ENCODE measurements around the gene IQCE.
"Not testable (repeated sequence)": the region's sequence is repeated elsewhere in the genome, so short reads cannot be mapped to it uniquely, and the experiment has no call there.

Gene IQCE

GRCh38 chr7:2601907-2602306 lies 43.1 kb downstream of the IQCE start:
- TF ChIP-seq GATA1 (IDR thresholded peaks at IDR 0.05; ENCODE audit: low read depth, low read length) (no peak), POLR2A (IDR thresholded peaks at IDR 0.05; ENCODE audit: low read length) (no peak)
- no peak for DNase-seq

DNA sequence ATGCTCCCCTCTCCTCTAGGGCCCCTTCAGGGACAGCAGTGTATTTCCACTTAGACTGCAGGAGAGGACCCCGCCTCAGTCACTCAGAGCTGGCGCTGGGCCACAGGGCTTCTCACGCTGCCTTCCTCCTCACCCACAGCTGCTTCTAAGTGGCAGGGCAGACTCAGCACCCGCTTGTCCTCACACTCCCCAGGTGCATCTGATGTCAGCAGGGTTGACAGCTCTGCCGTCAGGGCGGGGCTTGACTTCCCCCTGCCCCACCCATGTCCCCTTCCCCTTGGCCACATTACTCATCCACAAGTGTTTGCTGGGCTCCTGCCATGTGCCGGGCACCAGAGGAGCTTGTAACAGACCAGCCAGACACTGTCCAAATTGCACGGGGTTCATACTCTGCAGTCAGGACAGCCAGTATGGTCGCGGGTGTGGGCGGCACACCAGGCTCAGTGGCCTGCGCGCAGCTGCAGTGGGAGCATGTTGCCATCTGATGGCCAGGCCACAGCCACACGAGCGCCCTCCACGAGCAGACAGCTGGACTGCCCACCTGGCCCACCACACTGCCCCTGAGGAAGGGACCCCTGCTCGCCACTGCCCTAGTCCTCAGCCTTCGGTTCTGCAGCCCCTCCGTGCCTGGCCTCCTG lies 43.7 kb downstream of the IQCE start:
- TF ChIP-seq POLR2A (IDR thresholded peaks at IDR 0.05; ENCODE audit: low read length) (no peak), GATA1 (IDR thresholded peaks at IDR 0.05; ENCODE audit: low read depth, low read length) (no peak)
- DNase-seq, result no peak

GRCh38 chr7:2603044-2603965 lies 44.5 kb downstream of the IQCE start:
- TF ChIP-seq GATA1 (IDR thresholded peaks at IDR 0.05; ENCODE audit: low read depth, low read length), result no peak
- TF ChIP-seq POLR2A (IDR thresholded peaks at IDR 0.05; ENCODE audit: low read length), result no peak
- no peak for DNase-seq

DNA sequence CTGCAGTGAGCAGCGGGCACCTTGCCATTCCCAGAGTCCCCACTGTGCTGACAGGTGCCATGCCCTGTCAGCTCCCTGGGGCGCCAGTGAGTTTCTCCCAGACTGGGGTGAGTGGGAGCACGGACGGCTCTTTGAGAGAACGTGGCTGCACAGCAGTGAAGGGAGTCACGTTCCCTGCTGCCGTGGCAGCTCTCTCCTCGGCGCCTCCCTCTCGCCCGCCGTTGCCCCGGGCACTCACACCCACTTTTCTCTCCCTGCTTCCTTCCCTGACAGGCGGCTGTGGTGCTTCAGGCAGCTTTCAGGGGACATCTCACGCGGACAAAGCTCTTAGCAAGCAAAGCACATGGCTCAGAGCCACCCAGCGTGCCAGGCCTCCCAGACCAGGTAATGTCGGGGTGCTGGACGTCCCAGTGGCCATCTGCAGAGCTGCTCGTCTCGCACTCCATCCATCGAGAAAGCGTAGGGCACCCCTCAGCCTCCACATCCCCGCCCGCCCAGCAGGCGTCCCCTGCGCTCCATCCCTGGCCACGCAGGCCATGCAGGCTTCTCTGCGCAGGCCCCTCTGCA lies 45.9 kb downstream of the IQCE start:
- DNase-seq, result no peak
- TF ChIP-seq POLR2A (IDR thresholded peaks at IDR 0.05; ENCODE audit: low read length) (no peak), GATA1 (IDR thresholded peaks at IDR 0.05; ENCODE audit: low read depth, low read length) (no peak)

DNA sequence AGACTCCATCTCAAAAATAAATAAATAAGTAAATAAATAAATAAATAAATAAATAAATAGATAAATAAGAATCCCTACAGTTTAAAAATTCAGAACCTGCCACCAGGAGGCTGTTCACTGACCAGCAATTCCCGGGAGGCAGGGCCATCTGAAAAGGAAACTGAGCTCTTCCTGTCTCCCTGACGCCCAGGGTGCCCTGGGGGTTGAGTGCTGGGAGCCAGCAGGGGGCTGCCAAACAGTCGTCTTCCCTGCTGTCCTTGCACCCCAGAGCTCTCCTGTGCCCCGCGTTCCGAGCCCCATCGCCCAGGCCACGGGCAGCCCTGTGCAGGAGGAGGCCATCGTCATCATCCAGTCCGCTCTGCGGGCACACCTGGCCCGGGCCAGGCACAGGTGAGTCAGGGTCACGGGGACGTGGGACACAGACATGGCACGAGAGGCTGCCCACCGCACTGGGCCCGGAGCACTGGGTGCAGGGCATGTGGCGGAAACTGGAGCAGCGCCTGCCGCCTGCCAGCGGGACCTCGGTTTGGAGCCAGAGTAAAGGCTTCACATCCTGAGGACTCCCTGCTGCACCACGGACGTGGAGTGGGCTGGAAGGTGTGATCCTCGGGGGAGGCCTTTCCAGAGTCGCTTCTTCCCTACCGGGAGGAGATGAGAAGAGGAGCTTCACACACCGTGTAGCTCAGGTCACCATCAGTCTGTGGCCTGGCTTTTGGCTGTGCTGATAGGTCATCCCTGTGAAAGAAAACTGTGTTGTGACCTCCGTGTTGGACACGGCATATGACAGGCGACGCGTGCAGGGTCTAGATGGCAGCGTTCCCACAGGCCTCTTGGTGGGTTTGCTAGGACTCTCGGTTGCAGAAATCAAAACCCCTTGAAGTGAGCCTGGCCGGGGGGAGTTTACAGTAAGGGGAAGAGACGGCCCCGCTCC lies 47.1 kb downstream of the IQCE start:
- no peak for DNase-seq
- TF ChIP-seq GATA1 (IDR thresholded peaks at IDR 0.05; ENCODE audit: low read depth, low read length), result no peak
- no peak for TF ChIP-seq POLR2A (IDR thresholded peaks at IDR 0.05; ENCODE audit: low read length)

DNA sequence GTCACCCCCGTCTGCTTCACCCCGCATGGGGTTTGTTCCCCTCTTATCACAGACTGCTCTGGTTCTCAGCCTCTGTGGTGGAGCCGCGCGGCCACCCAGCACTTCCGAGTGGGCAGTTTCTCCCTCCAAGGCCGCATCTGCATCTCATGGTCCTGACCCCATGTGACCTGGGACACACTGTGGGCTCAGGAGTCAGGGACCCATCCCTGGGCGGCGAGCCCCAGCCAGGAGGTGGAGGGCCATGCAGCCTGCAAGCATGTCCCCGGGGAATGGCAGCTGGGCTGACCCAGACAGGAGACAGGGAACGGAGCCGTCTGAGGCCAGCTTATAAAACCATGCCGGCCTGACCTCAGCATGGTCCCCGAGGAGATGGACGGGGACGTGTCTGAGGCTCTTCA lies 47.8 kb downstream of the IQCE start:
- TF ChIP-seq GATA1 (IDR thresholded peaks at IDR 0.05; ENCODE audit: low read depth, low read length) (no peak), POLR2A (IDR thresholded peaks at IDR 0.05; ENCODE audit: low read length) (no peak)
- no peak for DNase-seq

- no peak for DNase-seq
Measured at GRCh38 chr7:2607122-2607922, 48.5 kb downstream of the IQCE start.

GRCh38 chr7:2607923-2608904 lies 49.4 kb downstream of the IQCE start:
- no peak for TF ChIP-seq POLR2A (IDR thresholded peaks at IDR 0.05; ENCODE audit: low read length)
- TF ChIP-seq GATA1 (IDR thresholded peaks at IDR 0.05; ENCODE audit: low read depth, low read length), result no peak
- no peak for DNase-seq

More at GRCh38 chr7:2607122-2607922, 48.5 kb downstream of the IQCE start:
- TF ChIP-seq GATA1 (IDR thresholded peaks at IDR 0.05; ENCODE audit: low read depth, low read length) (no peak), POLR2A (IDR thresholded peaks at IDR 0.05; ENCODE audit: low read length) (no peak)

DNA sequence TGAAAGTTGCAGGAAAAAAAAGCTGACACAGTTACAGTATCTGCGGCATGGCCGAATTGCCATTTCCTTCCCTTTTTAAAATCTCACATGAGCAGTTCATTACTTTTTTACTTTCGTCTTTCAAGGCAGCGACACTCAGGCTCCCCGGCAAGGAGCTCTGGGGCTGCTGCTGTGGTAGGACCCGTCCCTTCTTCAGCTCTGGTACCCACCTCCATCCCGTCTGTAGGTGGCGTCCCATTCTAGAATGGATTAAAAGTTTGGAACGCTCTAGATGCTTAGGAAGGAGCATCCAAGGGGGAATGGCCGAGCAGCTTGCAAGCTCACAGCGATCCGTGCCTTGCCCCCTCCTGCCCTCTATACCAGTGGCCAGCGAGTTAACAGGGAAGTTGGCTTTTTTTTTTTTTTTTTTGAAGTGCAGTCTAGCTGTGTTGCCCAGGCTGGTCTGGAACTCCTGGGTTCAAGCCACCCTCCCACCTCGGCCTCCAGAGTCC lies 50.2 kb downstream of the IQCE start:
- DNase-seq, result peak in 1 of 2 experiments; percentile 23
- TF ChIP-seq GATA1 (IDR thresholded peaks at IDR 0.05; ENCODE audit: low read depth, low read length), result no peak
- TF ChIP-seq POLR2A (IDR thresholded peaks at IDR 0.05; ENCODE audit: low read length), result no peak

- DNase-seq, result not testable (repeated sequence)
Measured at GRCh38 chr7:2609646-2610045, 50.9 kb downstream of the IQCE start.

- DNase-seq, result no peak
- TF ChIP-seq GATA1 (IDR thresholded peaks at IDR 0.05; ENCODE audit: low read depth, low read length) (no peak), POLR2A (IDR thresholded peaks at IDR 0.05; ENCODE audit: low read length) (no peak)
Measured at GRCh38 chr7:2610466-2610865, 51.7 kb downstream of the IQCE start.

- TF ChIP-seq POLR2A (IDR thresholded peaks at IDR 0.05; ENCODE audit: low read length) (no peak), GATA1 (IDR thresholded peaks at IDR 0.05; ENCODE audit: low read depth, low read length) (no peak)
- DNase-seq, result no peak
Measured at GRCh38 chr7:2610898-2611297, 52.1 kb downstream of the IQCE start.

Measured in erythroblast (primary cell).